ENCODE data around the gene RNF223. TPM values are rescaled to one million over a fixed set of nuclear protein-coding genes. Genes with fewer than 3 reads are reported as not detected.

Gene RNF223
- not detected in 2 replicates for total RNA-seq (2014; rRNA removed; shearing (Covaris generic))

GRCh38 chr1:1073743-1074587 lies at the start of gene RNF223:
RNF223 (minus strand) TSS chr1:1074306; CDS start chr1:1072566, 1,740 bp downstream.
- DNase-seq (ENCODE audit: low read depth), result no peak

DNA sequence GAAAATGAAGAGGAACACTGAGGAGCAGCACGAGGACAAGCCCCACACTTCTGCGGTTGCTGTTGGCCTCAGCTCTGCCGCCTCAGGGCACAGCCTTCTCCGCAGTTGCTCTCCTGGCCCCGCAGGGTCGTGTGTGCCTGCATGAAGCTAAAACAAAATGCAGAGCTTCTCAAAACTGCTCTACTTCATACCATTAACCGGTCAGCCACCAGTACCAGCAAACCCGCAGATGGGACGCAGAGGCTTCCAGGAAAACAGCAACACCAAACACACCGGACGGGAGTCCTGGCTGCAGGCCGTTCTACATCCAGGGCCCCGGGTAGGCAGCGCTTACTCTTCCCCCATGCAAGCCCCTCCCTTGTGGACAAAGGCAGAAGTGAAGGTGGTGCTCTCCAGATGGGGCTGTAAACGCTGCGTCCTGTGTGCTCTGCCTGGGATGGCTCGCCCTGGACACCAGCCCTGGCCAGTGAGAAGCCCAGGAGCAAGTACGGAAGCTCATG lies 48.9 kb upstream of the RNF223 start:
- DNase-seq (ENCODE audit: low read depth), result peak; percentile 71

DNA sequence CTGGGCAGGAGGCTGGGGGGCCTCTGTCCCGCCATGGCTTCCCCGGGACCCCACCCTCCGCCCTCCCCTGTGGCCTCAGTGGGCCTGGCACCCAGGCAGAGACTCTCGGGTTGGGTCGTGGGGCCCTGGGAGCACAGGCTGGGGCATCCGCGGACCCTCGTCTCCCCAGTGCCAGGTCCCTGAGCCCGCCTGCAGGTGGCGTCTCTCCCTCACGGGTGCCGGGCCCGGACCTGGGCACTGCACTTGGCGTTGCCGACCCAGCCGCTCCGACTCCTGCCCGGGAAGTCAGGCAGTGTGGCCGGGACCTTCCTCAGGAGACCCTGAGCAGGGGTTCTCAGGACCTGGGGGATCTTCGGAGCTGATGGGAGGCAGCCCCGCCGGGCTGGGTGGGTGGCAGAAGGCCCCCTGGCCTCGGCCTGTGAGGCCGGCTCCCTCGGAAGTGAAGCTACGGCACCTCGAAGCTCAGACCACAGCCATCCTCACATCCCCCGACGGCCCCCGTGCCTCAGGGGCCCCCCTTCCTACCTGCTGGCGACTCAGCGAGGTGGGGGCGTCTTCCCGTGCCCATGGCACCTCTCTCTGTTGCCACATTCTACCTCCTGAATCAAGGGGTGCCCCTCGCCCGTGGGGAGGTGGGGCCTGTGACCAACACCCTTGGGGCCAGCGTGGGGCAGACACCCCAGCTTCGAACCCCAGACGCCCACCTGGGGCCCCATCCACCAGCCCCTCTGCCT lies 48.1 kb upstream of the RNF223 start:
- peak; percentile 63 for DNase-seq (ENCODE audit: low read depth)

DNA sequence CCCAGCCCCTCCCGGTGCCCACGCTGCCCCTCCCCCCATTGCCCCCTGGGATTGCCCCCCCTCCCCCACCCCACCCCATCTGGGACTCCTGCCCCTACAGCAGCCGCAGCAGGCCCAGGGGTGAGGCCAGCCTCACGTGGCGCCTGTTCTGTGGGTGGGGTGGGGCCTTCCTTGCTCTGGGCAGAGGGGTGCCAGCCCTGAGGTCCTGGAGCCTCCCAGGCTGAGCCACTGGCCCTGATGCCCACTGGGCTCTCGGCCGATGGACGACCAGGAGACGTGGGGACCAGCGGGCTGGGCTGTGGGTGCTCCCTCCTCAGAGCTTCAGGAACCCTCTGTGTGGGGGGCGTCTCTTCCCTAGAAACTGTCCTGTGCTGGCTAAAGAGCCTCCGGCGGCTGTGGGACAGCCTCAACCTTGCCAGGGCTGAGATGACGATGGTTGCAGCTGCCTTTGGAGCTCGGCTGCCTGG lies 47.5 kb upstream of the RNF223 start:
- no peak for DNase-seq (ENCODE audit: low read depth)

- no peak for DNase-seq (ENCODE audit: low read depth)
These were observed 46.9 kb upstream of the RNF223 start for GRCh38 chr1:1120866-1121591.

DNA sequence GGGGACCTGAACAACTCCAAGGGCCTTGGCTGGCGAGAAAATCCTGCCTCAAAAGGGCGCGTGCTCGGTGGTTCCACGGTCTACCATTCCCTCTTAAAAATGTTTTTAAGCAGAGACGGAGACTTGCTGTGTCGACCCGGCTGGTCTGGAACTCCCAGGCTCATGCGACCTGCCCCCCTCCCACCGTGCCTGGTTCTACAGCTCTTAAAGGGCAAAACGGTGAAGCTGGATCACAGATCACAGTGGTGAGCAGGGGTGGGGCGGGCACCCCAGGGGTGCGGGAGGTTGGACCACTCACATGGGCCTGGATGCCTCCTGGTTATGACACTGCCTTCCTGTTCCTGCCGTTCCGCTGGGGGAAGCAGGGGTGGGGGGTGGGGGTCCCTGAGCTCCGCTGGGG lies 46.0 kb upstream of the RNF223 start:
- DNase-seq (ENCODE audit: low read depth), result no peak

DNA sequence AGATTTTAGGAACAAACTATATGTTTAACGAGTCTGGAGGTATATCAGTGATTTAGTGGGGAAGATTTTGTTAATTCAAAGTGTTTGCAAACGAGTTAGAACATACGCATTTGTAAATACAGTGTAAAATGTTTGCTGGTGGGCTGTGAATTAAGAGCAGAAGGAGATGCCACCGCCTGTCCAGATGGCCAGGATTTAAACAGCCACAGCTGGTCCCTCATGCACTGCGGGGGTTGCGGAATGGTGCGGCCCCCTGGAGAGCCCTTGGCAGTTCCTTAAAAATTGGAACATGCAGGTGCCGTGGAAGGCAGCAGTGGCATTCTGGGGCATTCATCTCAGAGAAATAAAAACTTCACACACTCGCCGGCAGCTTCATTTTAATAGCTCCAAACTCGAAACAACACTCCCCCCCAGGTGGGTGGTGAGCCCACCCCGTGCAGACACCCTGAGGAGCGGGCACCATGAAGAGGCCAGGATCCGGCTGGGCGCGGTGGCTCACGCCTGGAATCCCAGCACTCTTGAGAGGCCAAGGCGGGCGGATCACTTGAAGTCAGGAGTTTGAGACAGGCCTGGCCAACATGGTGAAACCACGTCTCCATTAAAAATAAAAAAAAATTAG lies 45.3 kb upstream of the RNF223 start:
- no peak for DNase-seq (ENCODE audit: low read depth)

- DNase-seq (ENCODE audit: low read depth), result no peak
These were observed 44.7 kb upstream of the RNF223 start for GRCh38 chr1:1118876-1119220.

DNA sequence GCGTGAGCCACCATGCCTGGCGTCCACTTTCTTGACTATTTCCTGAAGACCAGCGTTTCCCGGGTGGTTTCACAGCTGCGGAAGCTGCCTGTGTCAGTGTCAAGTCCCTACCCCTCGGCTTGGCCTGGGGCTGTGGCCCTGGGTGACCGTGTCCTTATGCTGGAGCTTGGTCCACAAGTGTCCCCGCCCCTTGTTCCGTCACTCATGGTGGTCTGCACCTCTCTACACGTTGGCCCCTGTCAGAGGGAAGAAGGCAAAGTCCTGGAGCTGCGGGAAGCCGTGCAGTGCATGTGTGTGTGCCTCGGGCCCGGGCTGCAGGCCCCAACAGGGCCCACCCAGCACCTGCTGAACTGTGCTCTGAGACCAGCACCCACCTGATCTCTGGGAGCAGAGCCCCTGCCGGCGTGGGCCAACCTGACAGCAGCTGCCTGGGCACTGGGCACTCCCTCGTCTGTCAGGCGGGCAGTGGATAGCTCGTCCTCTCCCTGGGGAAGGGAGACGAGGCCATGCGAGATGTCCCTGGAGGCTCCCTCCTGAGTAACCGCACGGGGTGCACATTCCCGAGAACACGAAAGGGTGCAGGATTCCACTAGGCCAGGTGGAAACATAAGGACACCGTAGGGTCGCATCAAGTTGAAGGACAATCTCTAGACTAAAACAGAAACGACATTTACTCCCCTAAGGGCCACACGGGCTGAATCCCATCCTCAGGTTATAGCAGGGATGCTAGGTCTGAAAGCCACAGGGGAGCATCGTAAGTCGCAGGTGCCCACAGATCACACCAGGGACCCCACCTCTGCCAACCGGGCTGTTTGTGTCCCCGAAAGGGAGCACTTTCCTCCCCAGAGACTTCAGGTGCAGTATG lies 44.1 kb upstream of the RNF223 start:
- DNase-seq (ENCODE audit: low read depth), result no peak

DNA sequence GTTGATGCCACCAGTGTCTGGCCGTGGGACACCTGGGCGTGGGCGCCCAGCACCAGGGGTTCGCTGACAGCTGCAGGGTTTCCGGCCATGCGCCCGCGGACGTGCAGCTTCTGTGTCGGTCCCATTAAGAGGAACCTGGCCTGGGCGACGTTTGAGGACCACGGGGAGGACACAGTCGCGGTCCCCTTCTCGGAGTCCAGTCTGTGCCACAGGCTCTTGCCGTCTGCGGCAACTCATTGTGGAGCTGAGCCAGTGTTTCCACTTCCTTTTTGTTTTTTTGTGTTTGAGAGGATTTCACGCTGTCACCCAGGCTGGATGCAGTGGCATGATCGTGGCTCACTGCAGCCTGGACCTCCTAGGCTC lies 43.3 kb upstream of the RNF223 start:
- DNase-seq (ENCODE audit: low read depth), result no peak

DNA sequence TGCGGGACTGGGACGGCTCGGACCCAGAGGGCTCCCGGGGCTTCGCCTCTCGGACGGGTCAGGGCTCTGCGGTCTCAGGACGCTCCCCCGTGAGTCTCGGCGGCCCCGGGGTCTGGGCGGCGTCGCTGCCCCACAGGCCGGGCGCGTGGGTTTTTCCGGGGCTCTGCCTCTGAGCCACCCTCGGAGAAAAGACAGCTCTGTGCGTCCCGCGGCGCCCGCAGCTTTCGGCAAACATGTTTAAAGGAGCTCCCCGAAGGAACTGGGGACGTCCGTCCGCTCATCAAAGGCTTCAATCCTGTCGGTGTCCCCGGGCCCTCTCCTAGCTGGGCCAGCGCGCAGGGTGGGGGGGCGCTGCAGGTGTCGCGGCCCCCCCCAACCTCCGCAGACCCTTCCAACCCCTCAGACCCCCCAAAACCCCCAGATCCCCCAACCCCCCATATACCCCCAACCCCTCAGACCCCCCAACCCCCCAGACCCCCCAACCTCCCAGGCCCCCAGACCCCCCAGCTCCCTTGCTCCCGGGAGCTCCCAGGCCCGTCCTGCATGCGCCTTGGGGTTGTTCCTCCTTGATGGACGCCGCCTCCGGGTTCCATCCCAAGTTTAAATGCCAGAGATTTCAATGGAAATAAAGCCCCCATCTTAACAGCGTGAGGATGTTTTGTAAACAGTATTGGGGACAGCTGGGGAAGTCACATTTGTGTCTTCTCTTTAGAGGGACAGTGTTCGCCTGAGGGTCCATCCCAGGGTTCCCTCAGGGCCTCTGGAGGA lies 42.8 kb upstream of the RNF223 start:
- peak; percentile 21 for DNase-seq (ENCODE audit: low read depth)

GRCh38 chr1:1115786-1116700 lies 41.9 kb upstream of the RNF223 start, which contains the start of gene C1orf159:
C1orf159 (minus strand) TSS chr1:1116089; CDS start chr1:1091543, 24,546 bp downstream.
- peak; percentile 97 for DNase-seq (ENCODE audit: low read depth)

DNA sequence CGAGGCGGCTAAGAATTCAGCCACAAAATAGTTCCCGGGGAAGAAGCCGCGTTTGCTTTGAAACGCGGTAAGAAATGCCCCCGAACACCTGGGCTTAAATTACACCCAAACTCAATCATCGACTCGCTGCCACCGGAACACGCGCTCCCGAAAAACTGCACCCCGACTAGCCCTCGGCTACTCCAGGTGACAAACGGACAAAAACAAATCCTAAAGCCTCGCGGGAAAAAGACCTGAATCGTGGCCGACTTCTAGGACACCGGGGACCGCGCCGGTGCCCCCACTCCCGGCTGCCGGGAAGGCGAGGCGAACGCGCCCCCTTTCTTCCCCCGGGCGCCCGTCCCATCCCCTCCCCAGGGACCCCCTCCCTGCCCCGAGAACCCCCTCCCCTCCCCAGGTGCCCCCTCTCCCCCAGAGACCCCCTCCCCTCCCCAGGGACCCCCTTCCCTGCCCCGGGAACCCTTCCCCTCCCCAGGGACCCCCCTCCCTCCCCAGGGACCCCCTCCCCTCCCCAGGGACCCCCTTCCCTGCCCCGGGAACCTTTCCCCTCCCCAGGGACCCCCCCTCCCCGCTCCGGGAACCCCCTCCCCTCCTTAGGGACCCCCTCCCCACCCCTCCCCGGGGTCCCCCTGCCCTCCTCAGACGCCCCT lies 41.2 kb upstream of the RNF223 start:
- DNase-seq (ENCODE audit: low read depth), result no peak

GRCh38 chr1:1114431-1114830 lies 40.3 kb upstream of the RNF223 start:
- no peak for DNase-seq (ENCODE audit: low read depth)

GRCh38 chr1:1112237-1112985 lies 38.3 kb upstream of the RNF223 start:
- no peak for DNase-seq (ENCODE audit: low read depth)

- no peak for DNase-seq (ENCODE audit: low read depth)
These were observed 37.6 kb upstream of the RNF223 start for GRCh38 chr1:1111516-1112236.

DNA sequence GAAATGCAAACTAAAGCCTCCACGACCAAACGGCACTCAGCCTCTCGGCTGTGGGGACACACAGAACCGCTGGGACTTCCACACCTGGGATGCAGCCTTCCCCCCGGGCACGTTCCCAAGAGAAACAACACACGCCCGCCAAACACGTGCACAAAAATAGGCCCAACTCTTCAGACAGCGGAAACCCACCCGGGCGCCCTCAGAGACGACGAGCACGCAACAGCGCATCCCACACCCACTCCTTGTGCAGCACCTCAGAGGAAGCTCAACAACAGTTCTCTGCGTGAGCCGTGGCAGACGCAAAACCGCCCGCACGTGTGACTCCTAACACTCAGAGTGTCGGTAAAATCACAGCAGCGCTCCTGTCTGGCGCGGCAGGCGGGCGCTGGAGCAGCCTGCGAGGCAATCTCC lies 36.5 kb upstream of the RNF223 start:
- DNase-seq (ENCODE audit: low read depth), result no peak
